ENCODE data around the gene RABAC1.

DNA sequence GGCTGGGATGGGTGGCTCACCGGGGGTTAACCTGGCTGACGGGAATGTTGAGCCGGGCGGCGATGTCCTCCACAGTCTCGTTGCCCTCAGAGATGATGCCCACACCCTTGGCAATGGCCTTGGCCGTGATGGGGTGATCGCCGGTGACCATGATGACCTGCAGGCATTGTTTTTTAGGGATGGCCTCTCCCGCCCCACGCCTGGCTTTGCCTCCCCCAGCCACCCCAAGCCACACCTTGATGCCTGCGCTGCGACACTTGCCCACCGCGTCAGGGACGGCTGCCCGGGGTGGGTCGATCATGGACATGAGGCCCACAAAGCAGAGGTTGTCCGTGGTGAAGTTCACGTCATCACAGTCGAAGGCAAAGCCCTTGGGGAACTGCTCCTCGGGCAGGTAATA, 18.8 kb upstream of the RABAC1 start:
- TF ChIP-seq GATA3 (IDR thresholded peaks at IDR 0.05; ENCODE audit: low read depth, low read length) (no peak), GATA2 (IDR thresholded peaks at IDR 0.05; ENCODE audit: low read depth, low read length) (no peak)

Data from SH-SY5Y (cell line).